Nephron (organoid): ENCODE measurements around the gene TXK.

Experiments used
- H3K27ac Mint-ChIP-seq, 3 experiments: 2 replicates each; pipeline ENCODE4 v1.8.0; 2020; ENCODE audit warnings: mixed read lengths in 3 of 3, mild to moderate bottlenecking in 2 of 3, moderate library complexity in 1 of 3
- H3K27me3 Mint-ChIP-seq: 2 replicates; pipeline ENCODE4 v1.8.0; 2021; ENCODE audit warnings: low read depth, mild to moderate bottlenecking, moderate library complexity, mixed read lengths
- H3K36me3 Mint-ChIP-seq: 2 replicates; pipeline ENCODE4 v1.8.0; 2020; ENCODE audit warnings: low read depth, mixed read lengths
- H3K4me1 Mint-ChIP-seq: 2 replicates; pipeline ENCODE4 v1.8.0; 2020; ENCODE audit warnings: mixed read lengths
- H3K4me3 Mint-ChIP-seq, 3 experiments: 2 replicates each; pipeline ENCODE4 v1.8.0; 2020; ENCODE audit warnings: mild to moderate bottlenecking in 3 of 3, mixed read lengths in 3 of 3, moderate library complexity in 2 of 3
- H3K9me3 Mint-ChIP-seq: 2 replicates; pipeline ENCODE4 v1.8.0; 2020; ENCODE audit warnings: mixed read lengths
- CTCF ChIP-seq, 3 experiments: fragments of 200-600 bp; sonication (generic); IDR thresholded peaks; one replicate each; pipeline ENCODE4 v1.5.0; 2021; ENCODE audit warnings: antibody characterized with exemption in 3 of 3; ENCODE audit not compliant: unreplicated experiment in 3 of 3

TXK gene

DNA sequence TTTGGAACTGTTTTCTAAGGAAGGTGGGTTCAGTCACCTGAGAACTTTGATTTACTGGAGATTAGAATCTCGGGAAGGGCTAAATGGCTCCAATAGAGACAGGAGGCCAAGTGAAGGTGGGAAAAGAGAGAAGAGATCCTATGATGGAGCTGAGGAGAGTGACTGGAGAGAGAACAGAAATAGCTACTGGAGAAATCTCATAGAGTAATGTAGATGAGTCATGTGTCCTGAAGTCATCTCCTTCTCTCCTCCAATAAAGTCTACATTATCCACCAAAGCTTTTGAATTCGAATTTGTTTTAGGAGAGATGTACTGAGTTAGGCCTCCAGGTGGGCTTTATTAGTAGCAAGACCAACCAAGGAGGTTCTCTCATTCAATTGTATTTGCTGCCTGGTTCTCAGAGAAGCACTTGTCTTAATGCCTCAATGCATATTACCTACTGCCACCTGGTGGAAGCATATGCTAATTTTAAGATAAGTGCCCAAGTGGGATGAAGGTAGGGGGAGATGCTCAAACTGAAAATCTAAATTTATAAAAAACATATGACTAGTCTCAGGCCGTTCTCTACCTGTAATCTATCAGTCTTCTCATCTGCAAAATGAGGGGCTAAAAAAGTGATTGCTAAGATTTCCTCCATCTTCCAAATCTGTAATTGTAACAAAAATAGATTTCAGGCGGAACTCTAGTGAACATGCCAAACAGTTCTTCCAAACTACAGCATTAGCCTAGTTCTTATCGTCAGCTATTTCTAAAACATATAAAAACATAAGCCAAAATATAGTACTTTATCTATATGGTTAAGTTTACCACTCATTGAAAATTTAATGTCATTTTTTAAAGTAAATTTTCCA lies 24.4 kb downstream of the TXK start:
- no peaks in the 10 kb centered on the region for H3K36me3 Mint-ChIP-seq
- H3K9me3 Mint-ChIP-seq, result no peaks in the 10 kb centered on the region
- no peak overlapping the region for H3K4me3 Mint-ChIP-seq
- peak; percentile 52 to 55 (median 54) for TF ChIP-seq CTCF (IDR thresholded peaks at IDR 0.05; ENCODE audit: unreplicated experiment in 3 of 3)
- no peak overlapping the region for H3K27ac Mint-ChIP-seq
- H3K4me1 Mint-ChIP-seq, result no peaks in the 10 kb centered on the region
- H3K27me3 Mint-ChIP-seq, result no peaks in the 10 kb centered on the region

DNA sequence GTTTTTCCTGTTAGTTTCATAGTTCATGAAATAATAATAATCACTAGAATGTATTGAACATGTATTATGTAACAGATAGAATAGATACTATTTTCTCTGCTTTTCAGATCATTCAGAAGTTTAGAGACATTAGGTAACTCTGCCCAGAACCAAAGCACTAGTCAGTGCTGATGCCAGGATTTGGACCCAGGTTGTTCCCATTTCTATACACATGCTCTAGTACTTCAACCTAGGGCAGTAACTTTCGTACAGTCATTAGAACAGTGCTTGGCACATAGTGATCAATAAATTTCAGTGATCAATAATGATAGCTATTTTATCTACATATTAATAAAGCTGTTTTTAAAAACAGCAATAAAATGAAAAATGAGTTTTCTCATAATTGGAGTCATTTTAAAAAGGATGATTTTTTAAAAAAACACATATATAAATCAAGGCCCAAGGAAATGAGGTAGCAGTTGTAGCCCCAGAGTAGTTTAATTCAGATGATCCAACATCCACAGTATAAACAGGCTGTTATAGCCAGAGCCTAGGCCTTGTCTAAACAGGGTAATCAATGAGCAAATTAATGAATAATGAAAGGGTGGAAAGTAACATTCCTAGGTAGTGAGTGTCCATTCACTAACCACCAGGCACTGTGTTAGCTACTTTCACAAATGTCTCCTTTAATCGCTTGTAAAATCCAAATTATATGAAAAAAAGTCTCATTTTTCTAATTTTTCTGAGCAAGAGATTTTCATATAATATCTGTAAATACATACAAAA lies 25.6 kb downstream of the TXK start:
- H3K4me3 Mint-ChIP-seq, result no peak overlapping the region
- H3K36me3 Mint-ChIP-seq, result no peaks in the 10 kb centered on the region
- no peaks in the 10 kb centered on the region for H3K9me3 Mint-ChIP-seq
- H3K27me3 Mint-ChIP-seq, result no peaks in the 10 kb centered on the region
- TF ChIP-seq CTCF (IDR thresholded peaks at IDR 0.05; ENCODE audit: unreplicated experiment in 3 of 3), result no peak
- no peaks in the 10 kb centered on the region for H3K4me1 Mint-ChIP-seq
- no peak overlapping the region for H3K27ac Mint-ChIP-seq

- H3K4me1 Mint-ChIP-seq, result no peaks in the 10 kb centered on the region
- H3K4me3 Mint-ChIP-seq, result no peak overlapping the region
- H3K27me3 Mint-ChIP-seq, result no peaks in the 10 kb centered on the region
- no peak for TF ChIP-seq CTCF (IDR thresholded peaks at IDR 0.05; ENCODE audit: unreplicated experiment in 3 of 3)
- no peaks in the 10 kb centered on the region for H3K36me3 Mint-ChIP-seq
- no peaks in the 10 kb centered on the region for H3K9me3 Mint-ChIP-seq
- no peak overlapping the region for H3K27ac Mint-ChIP-seq
Measured at GRCh38 chr4:48105230-48105629, 28.8 kb downstream of the TXK start.

DNA sequence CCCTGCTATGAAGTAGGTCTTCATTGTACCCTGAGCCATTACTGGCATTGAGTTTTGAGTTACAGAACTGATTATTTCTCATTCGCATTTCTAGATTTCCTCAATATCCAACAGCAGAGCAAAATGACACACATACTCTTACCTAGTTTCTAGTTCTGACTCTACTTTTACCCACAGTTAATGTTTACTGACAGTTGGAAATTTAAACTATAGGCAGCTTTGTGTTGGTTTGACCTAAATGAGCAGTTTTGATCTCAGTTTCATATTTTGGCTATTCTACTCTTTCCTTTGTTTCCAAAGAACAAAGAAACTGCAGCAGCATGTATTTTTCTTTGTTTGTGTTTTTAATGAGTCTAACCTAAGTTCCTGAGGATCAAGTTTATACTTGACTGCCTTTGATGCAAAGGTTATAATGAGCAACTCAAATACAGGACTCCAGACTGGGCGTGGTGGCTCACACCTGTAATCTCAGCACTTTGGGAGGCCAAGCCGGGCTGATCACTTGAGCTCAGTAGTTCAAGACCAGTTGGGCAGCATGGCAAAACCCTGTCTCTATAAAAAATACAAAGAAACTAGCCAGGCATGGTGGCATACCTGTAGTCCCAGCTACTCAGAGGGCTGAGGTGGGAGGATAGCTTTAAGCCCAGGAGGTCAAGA lies 30.4 kb downstream of the TXK start:
- Mint-ChIP-seq H3K9me3 (no peaks in the 10 kb centered on the region), H3K27me3 (no peaks in the 10 kb centered on the region), H3K36me3 (no peaks in the 10 kb centered on the region), H3K4me3 (no peak overlapping the region), H3K27ac (no peak overlapping the region), H3K4me1 (no peaks in the 10 kb centered on the region)
- no peak for TF ChIP-seq CTCF (IDR thresholded peaks at IDR 0.05; ENCODE audit: unreplicated experiment in 3 of 3)

GRCh38 chr4:48102303-48102702 lies 31.7 kb downstream of the TXK start:
- Mint-ChIP-seq H3K36me3 (no peaks in the 10 kb centered on the region), H3K4me1 (no peaks in the 10 kb centered on the region), H3K4me3 (no peak overlapping the region), H3K27me3 (no peaks in the 10 kb centered on the region), H3K9me3 (no peaks in the 10 kb centered on the region), H3K27ac (no peak overlapping the region)
- no peak for TF ChIP-seq CTCF (IDR thresholded peaks at IDR 0.05; ENCODE audit: unreplicated experiment in 3 of 3)
